ENCODE measurements around the gene RRAS2.

- TF ChIP-seq CTCF (IDR thresholded peaks at IDR 0.05) (no peak), POLR2A (IDR thresholded peaks at IDR 0.05) (no peak)
Measured at GRCh38 chr11:14380125-14380936, 21.3 kb upstream of the RRAS2 start.
